Measurements from ENCODE around the gene TRIM74.
"Not testable (repeated sequence)": the region's sequence is repeated elsewhere in the genome, so short reads cannot be mapped to it uniquely, and the experiment has no call there.

TRIM74 gene

DNA sequence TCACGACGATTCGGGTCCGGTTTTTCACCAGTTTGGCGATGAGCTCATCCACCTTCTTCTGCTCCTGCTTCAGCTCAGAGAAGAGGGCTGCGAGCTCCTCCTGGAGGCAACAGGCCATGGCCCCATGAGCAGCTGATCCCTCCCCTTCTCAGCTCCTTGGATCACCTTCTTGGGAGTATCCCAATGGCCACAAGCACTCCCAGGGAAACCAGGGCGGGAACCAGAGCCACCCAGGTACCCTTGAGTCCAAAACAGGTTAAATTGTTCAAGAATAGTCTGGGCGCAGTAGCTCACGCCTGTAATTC lies 8.0 kb downstream of the TRIM74 start:
- not testable (repeated sequence) for DNase-seq (ENCODE audit: low read depth); H3K4me3 ChIP-seq (replicated peaks; ENCODE audit: low read depth, low read length)

DNA sequence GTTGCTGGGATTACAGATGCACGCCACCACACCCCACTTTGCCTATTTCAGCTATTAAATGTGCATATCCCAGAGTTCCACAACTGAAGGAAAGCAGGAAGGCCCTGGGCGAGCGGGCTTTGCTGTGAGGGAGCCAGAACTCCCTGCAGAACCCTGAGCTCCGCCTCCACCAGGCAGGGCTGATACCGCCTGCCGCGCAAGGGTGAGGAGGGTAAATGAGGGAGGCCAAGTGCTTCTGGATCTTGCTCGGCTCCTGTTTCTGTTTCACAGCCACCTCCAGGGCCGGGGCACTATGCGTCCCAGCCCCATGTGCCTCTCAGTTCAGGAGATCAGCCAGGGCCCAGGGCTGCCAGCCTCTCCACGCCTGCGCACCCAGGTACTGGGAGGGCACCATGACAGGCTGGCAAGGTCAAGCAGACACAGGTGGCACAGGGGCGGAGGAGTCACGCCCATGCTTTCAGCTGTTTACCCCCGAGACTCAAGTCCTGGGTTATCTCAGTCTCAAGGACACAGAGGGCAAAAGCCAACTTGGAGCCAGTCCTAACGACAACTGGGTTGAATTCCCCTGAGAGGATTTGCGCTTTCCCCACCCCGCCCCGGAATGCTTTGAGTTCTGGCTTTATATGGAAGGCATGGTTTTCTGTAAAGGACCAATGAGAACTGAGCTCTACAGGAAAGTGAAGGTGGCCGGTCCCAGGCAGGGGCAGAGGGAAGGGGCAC lies 8.5 kb downstream of the TRIM74 start:
- H3K4me3 ChIP-seq (replicated peaks; ENCODE audit: low read depth, low read length) = not testable (repeated sequence)

DNA sequence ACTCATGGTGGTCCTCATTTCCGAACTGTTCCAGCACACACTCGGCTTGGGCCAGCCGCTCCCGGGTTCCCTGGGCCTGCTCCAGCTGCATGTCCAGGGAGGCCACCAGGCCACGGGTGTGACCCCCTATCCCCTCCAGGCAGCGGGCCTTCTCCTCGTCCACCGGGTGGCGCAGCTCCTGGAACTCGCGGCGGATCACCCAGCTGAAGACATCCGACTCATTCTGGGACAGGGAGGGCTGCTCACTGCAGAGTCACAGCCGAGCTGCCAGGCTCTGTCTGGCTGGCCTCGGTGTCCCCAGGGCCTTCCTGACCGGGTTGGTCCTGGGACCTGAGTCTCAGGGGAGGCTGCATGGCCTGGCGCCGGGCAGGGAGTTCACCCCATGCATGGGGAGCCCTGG lies 9.2 kb downstream of the TRIM74 start:
- not testable (repeated sequence) for H3K4me3 ChIP-seq (replicated peaks; ENCODE audit: low read depth, low read length); DNase-seq (ENCODE audit: low read depth)

More for the DNA sequence above, 8.5 kb downstream of the TRIM74 start:
- not testable (repeated sequence) for DNase-seq (ENCODE audit: low read depth)

DNA sequence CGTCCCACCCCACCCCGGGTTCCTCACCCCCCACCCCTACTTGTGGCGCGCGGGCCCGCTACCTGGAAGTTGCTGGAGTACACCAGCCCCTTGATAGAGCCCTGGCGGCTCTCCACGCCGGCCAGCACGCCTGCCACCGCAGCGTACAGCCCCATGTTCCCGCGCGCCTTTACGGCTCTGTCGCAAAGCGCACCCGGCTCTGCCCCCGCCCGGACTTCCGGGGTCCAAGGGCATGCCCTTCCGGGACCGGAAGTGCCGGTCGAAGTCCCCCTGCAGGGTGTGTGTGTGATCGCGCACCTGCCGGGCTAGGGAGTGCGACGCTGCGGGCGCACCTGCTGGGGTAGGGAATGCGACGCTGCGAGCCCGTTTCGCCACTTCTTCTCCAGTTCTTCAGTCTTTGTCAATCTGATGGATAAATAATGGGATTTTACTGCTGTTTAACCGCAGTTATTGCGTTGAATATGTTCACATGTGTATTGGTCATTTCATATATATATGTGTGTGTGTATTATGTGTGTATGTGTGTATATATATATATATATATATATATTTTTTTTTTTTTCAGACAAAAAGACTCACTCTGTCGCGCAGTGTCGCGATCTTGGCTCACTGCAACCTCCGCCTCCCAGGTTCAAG lies 14.6 kb downstream of the TRIM74 start:
- DNase-seq (ENCODE audit: low read depth) = not testable (repeated sequence)
- H3K4me3 ChIP-seq (replicated peaks; ENCODE audit: low read depth, low read length) = peak overlapping the region; percentile 31

DNA sequence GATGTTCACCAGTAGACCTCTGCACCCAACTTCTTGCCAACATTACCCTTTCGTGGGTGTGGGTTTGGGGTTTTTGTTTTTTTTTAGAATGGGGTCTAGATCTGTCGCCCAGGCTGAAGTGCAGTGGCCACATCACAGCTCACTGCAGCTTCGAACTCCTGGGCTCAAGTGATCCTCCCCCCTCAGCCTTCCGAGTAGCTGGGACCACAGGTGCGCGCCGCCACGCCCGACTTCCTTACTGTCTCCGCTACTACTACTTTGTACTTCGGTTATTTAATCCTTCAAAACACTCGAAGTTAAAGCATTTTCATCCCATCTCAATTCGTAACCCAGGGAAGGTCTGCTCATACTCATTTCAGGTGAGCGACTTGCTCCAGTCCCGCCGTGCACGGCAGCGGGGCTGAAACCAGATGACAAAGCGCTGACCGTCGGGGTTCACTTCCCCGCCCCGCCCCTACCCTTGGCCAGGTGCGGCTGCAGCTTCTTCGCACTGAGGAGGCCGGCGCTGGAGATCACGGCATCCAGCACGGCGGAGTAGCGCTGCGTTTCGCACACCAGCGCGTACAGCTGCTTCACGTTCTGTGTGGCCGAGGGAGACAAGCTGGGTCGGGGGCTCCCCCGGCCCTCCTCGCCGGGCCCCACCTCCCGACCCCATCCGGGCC lies 15.2 kb downstream of the TRIM74 start:
- peak overlapping the region; percentile 31 for H3K4me3 ChIP-seq (replicated peaks; ENCODE audit: low read depth, low read length)
- not testable (repeated sequence) for DNase-seq (ENCODE audit: low read depth)

DNA sequence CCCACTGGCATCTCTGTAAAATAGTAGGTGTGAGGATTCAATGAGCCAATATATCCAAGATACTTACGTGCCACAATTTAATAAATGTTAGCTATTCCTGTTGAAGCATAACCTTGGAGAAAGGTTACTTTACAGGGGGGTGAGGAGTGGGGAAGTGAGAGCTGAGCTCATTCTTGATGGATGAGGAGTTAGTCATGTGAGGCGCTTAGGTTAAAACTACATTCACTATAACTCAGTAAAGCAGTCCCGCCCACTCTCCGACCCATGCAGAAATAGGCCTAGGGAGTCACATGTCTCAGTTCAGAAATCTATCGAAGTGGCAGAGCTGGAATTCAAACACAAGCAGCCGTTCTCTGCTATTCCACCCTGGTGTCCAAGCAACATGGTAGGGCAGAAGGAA lies 18.8 kb downstream of the TRIM74 start:
- not testable (repeated sequence) for H3K4me3 ChIP-seq (replicated peaks; ENCODE audit: low read depth, low read length); DNase-seq (ENCODE audit: low read depth)

DNA sequence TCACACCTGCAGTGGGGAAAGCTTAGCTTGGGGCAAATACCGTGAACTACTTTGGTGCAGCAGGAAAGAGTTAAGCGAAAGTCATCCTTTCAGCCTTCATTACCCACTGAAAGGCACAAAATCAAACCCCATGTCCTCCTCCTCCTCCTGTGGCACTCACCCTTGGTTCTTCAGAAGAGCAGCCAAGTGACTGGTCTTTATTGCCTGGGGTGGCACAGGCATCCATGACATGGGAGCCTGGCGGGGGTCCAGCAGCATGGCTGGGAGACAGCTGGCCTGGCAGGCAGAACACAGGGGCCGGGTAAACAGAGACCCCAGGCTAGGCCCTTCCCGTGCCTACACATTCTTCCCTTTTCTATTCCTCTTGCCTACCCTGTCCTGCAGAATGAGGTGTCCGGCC lies 19.6 kb downstream of the TRIM74 start:
- not testable (repeated sequence) for H3K4me3 ChIP-seq (replicated peaks; ENCODE audit: low read depth, low read length); DNase-seq (ENCODE audit: low read depth)

DNA sequence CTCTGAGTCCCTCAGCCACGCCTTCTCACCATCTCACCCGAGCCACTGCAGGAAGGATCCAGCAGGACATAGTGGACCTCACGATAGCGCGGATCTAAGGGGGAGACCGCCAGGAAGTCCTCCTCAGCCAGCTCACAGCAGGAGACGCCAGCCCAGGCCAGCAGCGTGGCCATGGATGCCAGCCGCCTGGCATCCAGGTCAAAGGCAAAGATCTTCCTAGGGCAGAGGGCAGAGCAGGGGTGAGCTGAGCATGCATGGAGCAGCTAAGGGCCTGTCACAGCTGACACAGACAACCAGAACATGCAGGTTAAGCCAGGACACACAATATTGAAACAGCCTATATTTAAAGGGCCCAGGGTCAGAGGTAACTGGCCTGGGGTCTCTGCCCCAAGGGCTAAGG lies 20.0 kb downstream of the TRIM74 start:
- not testable (repeated sequence) for H3K4me3 ChIP-seq (replicated peaks; ENCODE audit: low read depth, low read length); DNase-seq (ENCODE audit: low read depth)

DNA sequence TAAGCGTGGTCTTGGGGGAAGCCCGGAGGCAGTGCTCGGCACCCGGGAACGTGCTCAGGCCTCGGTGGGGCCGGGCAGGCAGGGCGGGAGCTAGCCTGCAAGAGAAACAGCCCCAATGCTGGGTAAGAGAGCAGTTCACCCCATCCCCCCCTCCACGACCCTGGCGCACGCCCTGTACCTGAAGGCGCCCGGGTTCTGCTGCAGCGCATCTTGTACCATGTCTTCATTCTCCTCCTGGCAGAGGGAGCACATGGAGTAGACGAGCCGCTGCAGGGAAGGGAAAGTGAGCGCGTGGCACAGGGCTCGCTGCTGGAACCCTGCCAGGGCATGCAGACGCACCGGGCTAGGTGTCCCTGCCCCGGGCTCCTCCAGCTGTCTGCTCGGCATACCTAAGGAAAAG lies 20.6 kb downstream of the TRIM74 start:
- DNase-seq (ENCODE audit: low read depth); H3K4me3 ChIP-seq (replicated peaks; ENCODE audit: low read depth, low read length): not testable (repeated sequence)

DNA sequence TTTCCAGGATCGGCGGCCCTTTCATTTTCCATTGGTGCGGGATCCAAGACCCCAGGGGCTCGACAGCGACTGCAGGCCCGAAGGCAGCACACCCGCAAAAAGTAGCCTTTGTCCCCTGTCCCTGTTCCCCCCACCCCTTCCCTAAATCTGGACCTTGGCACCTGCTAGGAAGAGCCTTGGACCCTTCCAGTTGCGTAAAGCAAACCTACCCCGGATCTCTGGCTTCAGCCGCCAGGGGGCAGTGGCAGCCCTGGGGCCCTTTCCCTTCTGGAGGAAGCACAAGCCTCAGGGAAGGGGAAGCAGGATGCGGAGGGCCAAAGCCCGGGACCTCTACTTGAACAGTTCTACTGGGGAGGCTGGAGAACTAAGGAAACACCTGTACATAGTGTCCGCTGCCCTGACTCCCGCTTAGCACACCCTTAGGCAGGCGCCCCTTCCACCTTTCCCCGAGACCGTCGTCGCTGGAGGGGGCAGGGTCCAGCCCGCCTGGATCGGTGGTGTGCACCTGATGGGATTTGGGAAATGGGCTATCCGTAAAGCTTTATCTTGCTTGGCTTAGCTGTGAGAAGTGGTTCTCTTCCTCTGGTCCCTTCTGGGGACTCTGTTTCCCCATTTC lies 23.0 kb downstream of the TRIM74 start:
- not testable (repeated sequence) for H3K4me3 ChIP-seq (replicated peaks; ENCODE audit: low read depth, low read length); DNase-seq (ENCODE audit: low read depth)
- TF ChIP-seq, protein P1, sequence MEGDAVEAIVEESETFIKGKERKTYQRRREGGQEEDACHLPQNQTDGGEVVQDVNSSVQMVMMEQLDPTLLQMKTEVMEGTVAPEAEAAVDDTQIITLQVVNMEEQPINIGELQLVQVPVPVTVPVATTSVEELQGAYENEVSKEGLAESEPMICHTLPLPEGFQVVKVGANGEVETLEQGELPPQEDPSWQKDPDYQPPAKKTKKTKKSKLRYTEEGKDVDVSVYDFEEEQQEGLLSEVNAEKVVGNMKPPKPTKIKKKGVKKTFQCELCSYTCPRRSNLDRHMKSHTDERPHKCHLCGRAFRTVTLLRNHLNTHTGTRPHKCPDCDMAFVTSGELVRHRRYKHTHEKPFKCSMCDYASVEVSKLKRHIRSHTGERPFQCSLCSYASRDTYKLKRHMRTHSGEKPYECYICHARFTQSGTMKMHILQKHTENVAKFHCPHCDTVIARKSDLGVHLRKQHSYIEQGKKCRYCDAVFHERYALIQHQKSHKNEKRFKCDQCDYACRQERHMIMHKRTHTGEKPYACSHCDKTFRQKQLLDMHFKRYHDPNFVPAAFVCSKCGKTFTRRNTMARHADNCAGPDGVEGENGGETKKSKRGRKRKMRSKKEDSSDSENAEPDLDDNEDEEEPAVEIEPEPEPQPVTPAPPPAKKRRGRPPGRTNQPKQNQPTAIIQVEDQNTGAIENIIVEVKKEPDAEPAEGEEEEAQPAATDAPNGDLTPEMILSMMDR (IDR thresholded peaks at IDR 0.05; ENCODE audit: low read length, missing control alignments) = peak; percentile 13

DNA sequence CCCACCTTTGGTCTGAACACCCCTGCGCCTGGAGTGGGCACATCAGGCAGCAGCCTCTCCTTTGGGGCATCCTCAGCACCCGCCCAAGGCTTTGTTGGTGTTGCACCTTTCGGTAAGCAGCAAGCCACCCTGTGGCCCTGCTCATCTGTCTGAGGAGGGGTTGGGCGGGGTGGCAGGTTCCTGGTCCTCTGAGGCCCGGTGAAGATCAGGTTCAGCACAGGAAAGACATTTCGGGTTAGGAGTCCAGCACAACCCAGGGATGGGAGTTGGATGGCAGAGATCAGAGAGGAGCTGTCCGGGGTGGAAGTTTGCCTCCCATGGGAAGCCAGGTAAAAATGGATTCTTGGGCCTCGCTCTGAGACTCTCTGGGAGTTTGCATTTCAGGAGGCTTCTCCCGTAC lies 23.7 kb downstream of the TRIM74 start:
- H3K4me3 ChIP-seq (replicated peaks; ENCODE audit: low read depth, low read length); DNase-seq (ENCODE audit: low read depth): not testable (repeated sequence)

DNA sequence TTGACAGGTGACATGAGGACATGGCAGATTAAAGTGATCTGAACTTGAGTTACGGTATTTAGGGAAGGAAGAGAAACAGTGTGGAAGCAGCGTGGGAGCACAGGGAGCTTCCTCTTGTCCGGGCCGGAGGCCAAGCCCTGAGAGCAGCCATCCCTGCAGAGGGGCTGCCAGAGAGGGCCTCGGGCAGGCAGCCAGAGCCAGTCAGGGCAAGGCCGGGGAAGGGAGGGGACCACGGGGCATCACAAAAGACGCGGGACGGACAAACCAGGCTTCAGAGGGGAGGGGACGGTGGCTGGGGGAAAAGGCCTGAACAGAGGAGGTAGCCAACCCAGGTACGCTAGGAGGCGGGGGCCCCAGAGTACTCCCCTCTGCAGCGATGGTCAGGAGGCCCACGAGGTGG lies 24.3 kb downstream of the TRIM74 start:
- not testable (repeated sequence) for DNase-seq (ENCODE audit: low read depth); H3K4me3 ChIP-seq (replicated peaks; ENCODE audit: low read depth, low read length)

DNA sequence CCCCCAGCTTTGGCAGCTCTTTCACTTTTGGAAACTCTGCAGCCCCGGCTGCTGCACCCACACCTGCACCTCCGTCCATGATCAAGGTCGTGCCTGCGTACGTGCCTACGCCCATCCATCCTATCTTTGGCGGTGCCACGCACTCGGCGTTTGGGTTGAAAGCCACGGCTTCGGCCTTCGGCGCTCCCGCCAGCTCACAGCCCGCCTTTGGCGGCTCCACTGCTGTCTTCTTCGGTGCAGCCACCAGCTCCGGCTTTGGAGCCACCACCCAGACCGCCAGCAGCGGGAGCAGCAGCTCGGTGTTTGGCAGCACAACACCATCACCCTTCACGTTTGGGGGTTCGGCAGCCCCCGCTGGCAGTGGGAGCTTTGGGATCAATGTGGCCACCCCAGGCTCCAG lies 26.3 kb downstream of the TRIM74 start:
- not testable (repeated sequence) for DNase-seq (ENCODE audit: low read depth); H3K4me3 ChIP-seq (replicated peaks; ENCODE audit: low read depth, low read length)

DNA sequence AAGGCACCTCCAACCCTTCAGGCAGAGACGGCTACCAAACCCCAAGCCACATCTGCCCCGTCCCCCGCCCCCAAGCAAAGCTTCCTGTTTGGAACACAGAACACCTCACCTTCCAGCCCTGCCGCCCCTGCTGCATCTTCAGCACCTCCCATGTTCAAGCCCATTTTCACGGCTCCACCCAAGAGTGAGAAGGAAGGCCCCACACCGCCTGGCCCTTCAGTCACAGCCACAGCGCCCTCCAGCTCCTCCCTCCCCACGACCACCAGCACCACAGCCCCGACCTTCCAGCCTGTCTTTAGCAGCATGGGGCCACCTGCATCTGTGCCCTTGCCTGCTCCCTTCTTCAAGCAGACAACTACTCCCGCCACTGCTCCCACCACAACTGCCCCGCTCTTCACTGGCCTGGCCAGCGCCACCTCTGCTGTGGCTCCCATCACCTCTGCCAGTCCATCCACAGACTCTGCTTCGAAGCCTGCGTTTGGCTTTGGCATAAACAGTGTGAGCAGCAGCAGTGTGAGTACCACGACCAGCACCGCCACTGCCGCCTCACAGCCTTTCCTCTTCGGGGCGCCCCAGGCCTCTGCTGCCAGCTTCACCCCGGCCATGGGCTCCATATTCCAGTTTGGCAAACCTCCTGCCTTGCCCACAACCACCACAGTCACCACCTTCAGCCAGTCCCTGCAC lies 27.1 kb downstream of the TRIM74 start:
- not testable (repeated sequence) for DNase-seq (ENCODE audit: low read depth); H3K4me3 ChIP-seq (replicated peaks; ENCODE audit: low read depth, low read length)

DNA sequence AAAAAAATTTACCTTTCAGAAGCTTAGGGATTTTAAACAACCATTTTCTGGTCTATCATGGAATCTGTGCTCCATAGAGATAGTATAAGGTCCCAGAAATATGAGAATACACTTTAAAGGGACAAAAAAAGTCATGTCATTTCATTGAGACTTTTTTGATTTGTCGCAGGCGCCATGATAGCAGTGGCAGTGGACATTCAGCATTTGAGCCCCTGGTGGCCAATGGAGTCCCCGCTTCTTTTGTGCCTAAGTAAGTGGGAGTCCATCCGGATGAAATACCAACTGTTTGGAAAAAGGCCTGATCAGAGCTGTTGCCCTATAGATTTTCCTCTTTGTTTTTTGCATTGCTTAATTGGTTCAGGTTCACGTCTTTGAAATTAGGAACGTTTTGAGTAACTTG lies 41.0 kb downstream of the TRIM74 start:
- H3K4me3 ChIP-seq (replicated peaks; ENCODE audit: low read depth, low read length); DNase-seq (ENCODE audit: low read depth): not testable (repeated sequence)

DNA sequence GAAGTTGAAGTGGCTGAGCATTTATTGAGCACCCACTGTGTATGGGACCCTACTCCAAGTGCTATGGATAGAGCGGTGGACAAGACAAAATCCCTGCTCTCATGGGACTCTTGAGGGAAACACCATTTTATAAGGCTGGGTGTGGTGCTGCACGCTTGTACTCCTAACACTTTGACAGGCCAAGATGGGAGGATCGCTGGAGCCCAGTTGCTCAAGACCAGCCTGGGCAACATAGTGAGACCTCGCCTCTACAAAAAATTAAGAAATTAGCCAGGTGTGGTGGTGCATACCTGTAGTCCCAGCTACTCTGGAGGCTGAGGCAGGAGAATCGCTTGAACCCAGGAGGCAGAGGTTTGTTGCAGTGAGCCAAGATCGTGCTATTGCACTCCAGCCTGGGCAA lies 41.5 kb downstream of the TRIM74 start:
- not testable (repeated sequence) for H3K4me3 ChIP-seq (replicated peaks; ENCODE audit: low read depth, low read length); DNase-seq (ENCODE audit: low read depth)

Data from fibroblast of pulmonary artery (primary cell).